ENCODE data around the gene PDXK. TPM values are rescaled to one million over a fixed set of nuclear protein-coding genes. Genes with fewer than 3 reads are reported as not detected.

PDXK gene
- total and polyA plus RNA-seq, 12 donors = 43.0 to 202 (median 95.3) TPM

DNA sequence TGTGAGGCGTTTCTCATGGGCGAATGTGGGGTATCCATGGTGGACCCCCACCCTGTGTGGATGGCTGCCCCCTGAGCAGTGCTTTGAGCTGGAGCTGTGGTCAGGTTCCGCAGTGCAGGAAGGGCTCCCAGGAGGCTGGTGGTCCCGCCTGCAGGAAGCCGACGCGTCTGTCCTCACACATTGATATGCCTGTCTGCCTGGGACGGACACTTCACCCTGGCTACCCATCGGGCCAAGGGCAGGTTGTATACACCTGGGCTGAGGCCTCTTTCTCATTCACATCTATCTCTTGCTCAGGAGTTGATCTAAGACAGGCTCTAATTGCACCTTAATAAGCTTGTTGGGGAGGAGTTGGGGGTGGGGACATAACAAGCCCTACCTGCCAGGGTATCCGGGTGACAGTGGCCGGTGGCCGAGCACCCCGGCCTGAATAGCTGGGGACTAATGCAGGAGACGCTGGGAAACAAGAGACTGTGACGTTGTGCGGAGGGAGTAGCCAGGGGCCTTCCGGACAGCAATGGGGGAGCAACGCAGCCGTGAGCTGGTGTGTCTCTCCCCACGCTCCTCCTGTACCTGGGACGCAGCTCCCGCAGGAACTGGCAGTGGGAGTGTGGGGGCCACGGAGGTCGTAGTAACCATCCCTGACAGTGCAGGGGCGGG, 21.7 kb downstream of the PDXK start:
- intact Hi-C loops (cut with DNase I) = no loop called here
- peak in 5 of 7 donors; percentile 44 to 92 (median 80) for DNase-seq
- Histone ChIP-seq H3K9me3 (replicated peaks in 1 of 3) (no peaks in the 10 kb centered on the region), H3K4me1 (replicated peaks in 1 of 2) (peaks cover 0 to 6% of the 10 kb centered on the region in 2 donors), H3K27me3 (no peaks in the 10 kb centered on the region), H3K4me3 (no peak overlapping the region), H3K36me3 (replicated peaks in 1 of 2) (peaks cover 0 to 20% of the 10 kb centered on the region in 2 donors), H3K27ac (peak overlapping the region in 4 of 5 donors; percentile 25 to 70 (median 60))
- WGBS, 4 donors = 34 to 56% (median 43%) methylated on average over 5 to 24 of the region's 25 CpGs
- TF ChIP-seq CTCF (IDR thresholded peaks at IDR 0.05) = no peak
- TF ChIP-seq POLR2A (IDR thresholded peaks at IDR 0.05) = peak in 1 of 2 donors; percentile 52

GRCh38 chr21:43741423-43742096, 22.6 kb downstream of the PDXK start:
- Histone ChIP-seq H3K27me3 (no peaks in the 10 kb centered on the region), H3K36me3 (replicated peaks in 1 of 2) (peaks cover 0 to 30% of the 10 kb centered on the region in 2 donors), H3K4me3 (no peak overlapping the region), H3K9me3 (replicated peaks in 1 of 3) (no peaks in the 10 kb centered on the region), H3K4me1 (replicated peaks in 1 of 2) (no peaks in the 10 kb centered on the region), H3K27ac (no peak overlapping the region)
- 17 to 87% (median 71%) methylated on average over 1 to 24 of the region's 28 CpGs for WGBS, 4 donors
- no peak for TF ChIP-seq POLR2A (IDR thresholded peaks at IDR 0.05)
- no peak for TF ChIP-seq CTCF (IDR thresholded peaks at IDR 0.05)
- no peak for DNase-seq
- intact Hi-C loops (cut with DNase I) = no loop called here

GRCh38 chr21:43743947-43744346, 25.0 kb downstream of the PDXK start:
- 95 to 100% (median 95%) methylated on average over 4 to 8 of the region's 8 CpGs for WGBS, 4 donors
- no peak for DNase-seq
- Histone ChIP-seq H3K27me3 (no peaks in the 10 kb centered on the region), H3K27ac (no peak overlapping the region), H3K4me3 (no peak overlapping the region), H3K36me3 (replicated peaks in 1 of 2) (peaks cover 0 to 54% of the 10 kb centered on the region in 2 donors), H3K9me3 (replicated peaks in 1 of 3) (no peaks in the 10 kb centered on the region), H3K4me1 (replicated peaks in 1 of 2) (no peaks in the 10 kb centered on the region)
- intact Hi-C loops (cut with DNase I) = no loop called here
- TF ChIP-seq CTCF (IDR thresholded peaks at IDR 0.05) = no peak
- TF ChIP-seq POLR2A (IDR thresholded peaks at IDR 0.05) = no peak

GRCh38 chr21:43744725-43745124, 25.8 kb downstream of the PDXK start:
- TF ChIP-seq POLR2A (IDR thresholded peaks at IDR 0.05) (no peak), CTCF (IDR thresholded peaks at IDR 0.05) (no peak)
- no peak overlapping the region for H3K4me3 ChIP-seq
- H3K36me3 ChIP-seq (replicated peaks in 1 of 2) = peaks cover 0 to 61% of the 10 kb centered on the region in 2 donors

More at GRCh38 chr21:43744725-43745124, 25.8 kb downstream of the PDXK start:
- intact Hi-C loops (cut with DNase I) = no loop called here
- no peaks in the 10 kb centered on the region for H3K27me3 ChIP-seq
- no peaks in the 10 kb centered on the region for H3K9me3 ChIP-seq (replicated peaks in 1 of 3)
- WGBS, 4 donors = 97% methylated on average over 18 of the region's 18 CpGs
- H3K4me1 ChIP-seq (replicated peaks in 1 of 2) = no peaks in the 10 kb centered on the region
- no peak overlapping the region for H3K27ac ChIP-seq
- no peak for DNase-seq

All from adrenal gland (tissue), 12 donors.